ENCODE data around the gene PDE2A. TPM values are rescaled to one million over a fixed set of nuclear protein-coding genes. Genes with fewer than 3 reads are reported as not detected.

Gene PDE2A
- total RNA-seq, 1 donor from 2014 or later, result 65.9 TPM

DNA sequence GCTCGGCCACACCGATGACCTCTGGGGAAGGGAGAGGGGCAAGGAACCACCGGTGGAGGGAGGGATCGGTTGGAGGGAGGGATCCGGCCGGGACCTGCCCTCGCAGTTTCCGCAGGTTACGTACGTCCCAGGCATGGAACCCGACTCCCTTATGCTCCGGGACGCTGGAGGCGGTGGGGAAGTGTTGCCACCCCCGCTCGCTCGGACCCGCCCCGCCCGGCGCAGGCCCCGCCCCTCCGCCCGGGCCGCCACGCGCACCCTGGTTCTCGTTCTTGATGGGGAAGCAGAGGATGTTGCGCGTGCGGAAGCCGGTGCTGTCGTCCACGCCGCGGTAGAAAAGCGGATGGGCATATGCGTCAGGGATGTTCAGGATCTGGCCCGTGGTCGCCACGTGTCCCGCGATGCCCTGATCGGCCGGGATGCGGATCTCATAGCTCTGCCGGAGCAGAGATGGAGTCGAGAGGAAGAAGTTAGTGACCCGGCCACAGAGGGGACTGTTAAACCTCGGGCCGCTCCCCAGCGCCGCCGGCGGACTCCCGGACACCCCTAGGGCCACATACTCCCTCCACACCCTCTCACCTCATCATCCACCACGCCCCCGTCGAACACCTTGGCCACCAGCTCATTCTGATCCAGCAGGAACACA lies 89.8 kb downstream of the PDE2A start:
- Mint-ChIP-seq H3K4me1 (ENCODE audit: unreplicated experiment) (peaks cover 12% of the 10 kb centered on the region), H3K9me3 (ENCODE audit: unreplicated experiment) (no peaks in the 10 kb centered on the region), H3K36me3 (ENCODE audit: low read depth, unreplicated experiment) (peaks cover 38% of the 10 kb centered on the region), H3K4me3 (ENCODE audit: unreplicated experiment) (no peak overlapping the region), H3K27ac (ENCODE audit: unreplicated experiment) (no peak overlapping the region), H3K27me3 (ENCODE audit: unreplicated experiment) (peaks cover 10% of the 10 kb centered on the region)
- peak; percentile 36 for DNase-seq (ENCODE audit: low spot score)
- TF ChIP-seq, protein P1, sequence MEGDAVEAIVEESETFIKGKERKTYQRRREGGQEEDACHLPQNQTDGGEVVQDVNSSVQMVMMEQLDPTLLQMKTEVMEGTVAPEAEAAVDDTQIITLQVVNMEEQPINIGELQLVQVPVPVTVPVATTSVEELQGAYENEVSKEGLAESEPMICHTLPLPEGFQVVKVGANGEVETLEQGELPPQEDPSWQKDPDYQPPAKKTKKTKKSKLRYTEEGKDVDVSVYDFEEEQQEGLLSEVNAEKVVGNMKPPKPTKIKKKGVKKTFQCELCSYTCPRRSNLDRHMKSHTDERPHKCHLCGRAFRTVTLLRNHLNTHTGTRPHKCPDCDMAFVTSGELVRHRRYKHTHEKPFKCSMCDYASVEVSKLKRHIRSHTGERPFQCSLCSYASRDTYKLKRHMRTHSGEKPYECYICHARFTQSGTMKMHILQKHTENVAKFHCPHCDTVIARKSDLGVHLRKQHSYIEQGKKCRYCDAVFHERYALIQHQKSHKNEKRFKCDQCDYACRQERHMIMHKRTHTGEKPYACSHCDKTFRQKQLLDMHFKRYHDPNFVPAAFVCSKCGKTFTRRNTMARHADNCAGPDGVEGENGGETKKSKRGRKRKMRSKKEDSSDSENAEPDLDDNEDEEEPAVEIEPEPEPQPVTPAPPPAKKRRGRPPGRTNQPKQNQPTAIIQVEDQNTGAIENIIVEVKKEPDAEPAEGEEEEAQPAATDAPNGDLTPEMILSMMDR (IDR thresholded peaks at IDR 0.05; ENCODE audit: unreplicated experiment), result no peak

DNA sequence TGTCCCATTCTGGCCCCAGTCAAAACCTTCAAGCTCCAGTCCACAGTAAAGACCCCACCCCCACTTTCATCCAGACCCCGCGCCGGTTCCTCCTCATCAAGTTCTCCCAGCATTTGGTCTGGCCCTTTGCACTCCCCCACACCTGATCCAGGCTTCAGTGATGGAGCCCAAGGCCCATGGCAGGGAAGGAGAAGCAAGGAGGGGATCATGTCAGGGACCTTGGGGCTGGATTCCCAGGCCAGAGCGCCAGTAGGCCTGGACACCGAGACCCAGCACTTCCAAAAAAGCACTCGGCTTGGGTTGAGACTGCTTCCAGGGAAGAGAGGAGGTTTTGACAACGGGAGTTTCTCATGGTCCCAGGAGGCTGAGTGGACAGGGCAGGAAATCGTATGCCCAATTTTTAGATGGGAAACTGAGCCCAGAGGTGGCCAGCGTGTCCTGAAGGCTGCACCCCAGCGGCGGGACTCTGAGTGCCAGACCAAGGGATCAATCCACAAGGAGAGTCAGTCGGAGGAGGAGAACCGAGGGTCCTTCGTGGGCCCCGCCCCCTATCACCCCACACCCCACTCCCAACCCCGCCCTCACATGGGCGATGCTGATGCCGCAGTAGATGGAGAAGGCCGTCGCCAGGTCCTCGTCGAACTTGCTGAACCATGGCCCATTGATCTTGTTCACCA lies 90.5 kb downstream of the PDE2A start:
- TF ChIP-seq, protein P1 (IDR thresholded peaks at IDR 0.05; ENCODE audit: unreplicated experiment), result no peak
- Mint-ChIP-seq H3K4me3 (ENCODE audit: unreplicated experiment) (peak overlapping the region; percentile 11), H3K9me3 (ENCODE audit: unreplicated experiment) (no peaks in the 10 kb centered on the region), H3K36me3 (ENCODE audit: low read depth, unreplicated experiment) (peaks cover 38% of the 10 kb centered on the region), H3K27me3 (ENCODE audit: unreplicated experiment) (peaks cover 10% of the 10 kb centered on the region), H3K27ac (ENCODE audit: unreplicated experiment) (no peak overlapping the region), H3K4me1 (ENCODE audit: unreplicated experiment) (peaks cover 10% of the 10 kb centered on the region)
- no peak for DNase-seq (ENCODE audit: low spot score)

DNA sequence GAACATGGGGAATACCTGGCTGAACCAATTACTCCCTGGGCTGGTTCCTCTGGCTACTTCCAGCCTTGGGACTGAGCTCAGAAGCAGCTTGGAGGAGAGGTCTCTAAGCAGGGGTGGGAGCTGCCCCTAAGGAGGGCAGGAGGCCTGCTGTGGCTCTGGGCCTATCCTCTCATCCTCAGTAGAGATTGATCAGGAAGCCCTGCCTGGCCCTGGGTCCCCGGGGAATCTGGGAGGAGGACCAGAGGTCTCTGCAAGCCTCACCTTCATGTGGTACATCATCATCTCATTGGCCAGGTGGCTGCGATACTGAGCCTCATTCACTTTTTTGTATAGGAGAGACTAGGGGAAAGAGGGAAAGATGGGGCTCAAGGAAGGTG lies 91.1 kb downstream of the PDE2A start:
- TF ChIP-seq, protein P1 (IDR thresholded peaks at IDR 0.05; ENCODE audit: unreplicated experiment), result no peak
- H3K36me3 Mint-ChIP-seq (ENCODE audit: low read depth, unreplicated experiment), result peaks cover 36% of the 10 kb centered on the region
- H3K4me1 Mint-ChIP-seq (ENCODE audit: unreplicated experiment), result peaks cover 10% of the 10 kb centered on the region
- H3K9me3 Mint-ChIP-seq (ENCODE audit: unreplicated experiment), result no peaks in the 10 kb centered on the region
- peaks cover 6% of the 10 kb centered on the region for H3K27me3 Mint-ChIP-seq (ENCODE audit: unreplicated experiment)
- H3K4me3 Mint-ChIP-seq (ENCODE audit: unreplicated experiment), result no peak overlapping the region
- H3K27ac Mint-ChIP-seq (ENCODE audit: unreplicated experiment), result no peak overlapping the region
- no peak for DNase-seq (ENCODE audit: low spot score)

GRCh38 chr11:72582206-72583176 lies 91.7 kb downstream of the PDE2A start:
- no peak overlapping the region for H3K4me3 Mint-ChIP-seq (ENCODE audit: unreplicated experiment)
- DNase-seq (ENCODE audit: low spot score), result no peak
- peak overlapping the region; percentile 61 for H3K27ac Mint-ChIP-seq (ENCODE audit: unreplicated experiment)
- H3K36me3 Mint-ChIP-seq (ENCODE audit: low read depth, unreplicated experiment), result peaks cover 29% of the 10 kb centered on the region
- peaks cover 6% of the 10 kb centered on the region for H3K27me3 Mint-ChIP-seq (ENCODE audit: unreplicated experiment)
- peaks cover 10% of the 10 kb centered on the region for H3K4me1 Mint-ChIP-seq (ENCODE audit: unreplicated experiment)
- H3K9me3 Mint-ChIP-seq (ENCODE audit: unreplicated experiment), result no peaks in the 10 kb centered on the region
- TF ChIP-seq, protein P1 (IDR thresholded peaks at IDR 0.05; ENCODE audit: unreplicated experiment), result no peak
